Stimulated activated CD4-positive, alpha-beta T cell treated with anti-CD3 and anti-CD28 coated beads, Interleukin-15, amount 100 ng/mL, for 1 hour (primary cell): ENCODE measurements around the gene P2RY1.
"Not testable (repeated sequence)": the region's sequence is repeated elsewhere in the genome, so short reads cannot be mapped to it uniquely, and the experiment has no call there.

Source experiments
- DNase-seq, 2 donors: peaks; one replicate each; pipeline ENCODE4 v3.0.0-alpha.2; 2020; ENCODE audit warnings: low read depth in 1 of 2, low spot score in 1 of 2

The P2RY1 gene

DNA sequence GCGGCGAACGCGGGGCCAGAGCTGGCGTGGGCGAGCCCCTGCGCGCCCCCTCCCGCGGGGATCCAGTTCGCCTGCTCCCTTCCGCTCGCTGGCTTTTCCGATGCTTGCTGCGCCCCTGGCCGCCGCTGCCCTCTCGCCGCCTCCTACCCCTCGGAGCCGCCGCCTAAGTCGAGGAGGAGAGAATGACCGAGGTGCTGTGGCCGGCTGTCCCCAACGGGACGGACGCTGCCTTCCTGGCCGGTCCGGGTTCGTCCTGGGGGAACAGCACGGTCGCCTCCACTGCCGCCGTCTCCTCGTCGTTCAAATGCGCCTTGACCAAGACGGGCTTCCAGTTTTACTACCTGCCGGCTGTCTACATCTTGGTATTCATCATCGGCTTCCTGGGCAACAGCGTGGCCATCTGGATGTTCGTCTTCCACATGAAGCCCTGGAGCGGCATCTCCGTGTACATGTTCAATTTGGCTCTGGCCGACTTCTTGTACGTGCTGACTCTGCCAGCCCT, 721 bp downstream of the P2RY1 start:
- DNase-seq = no peak

DNA sequence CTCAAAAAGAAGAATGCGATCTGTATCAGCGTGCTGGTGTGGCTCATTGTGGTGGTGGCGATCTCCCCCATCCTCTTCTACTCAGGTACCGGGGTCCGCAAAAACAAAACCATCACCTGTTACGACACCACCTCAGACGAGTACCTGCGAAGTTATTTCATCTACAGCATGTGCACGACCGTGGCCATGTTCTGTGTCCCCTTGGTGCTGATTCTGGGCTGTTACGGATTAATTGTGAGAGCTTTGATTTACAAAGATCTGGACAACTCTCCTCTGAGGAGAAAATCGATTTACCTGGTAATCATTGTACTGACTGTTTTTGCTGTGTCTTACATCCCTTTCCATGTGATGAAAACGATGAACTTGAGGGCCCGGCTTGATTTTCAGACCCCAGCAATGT, 1.3 kb downstream of the P2RY1 start:
- DNase-seq = no peak

DNA sequence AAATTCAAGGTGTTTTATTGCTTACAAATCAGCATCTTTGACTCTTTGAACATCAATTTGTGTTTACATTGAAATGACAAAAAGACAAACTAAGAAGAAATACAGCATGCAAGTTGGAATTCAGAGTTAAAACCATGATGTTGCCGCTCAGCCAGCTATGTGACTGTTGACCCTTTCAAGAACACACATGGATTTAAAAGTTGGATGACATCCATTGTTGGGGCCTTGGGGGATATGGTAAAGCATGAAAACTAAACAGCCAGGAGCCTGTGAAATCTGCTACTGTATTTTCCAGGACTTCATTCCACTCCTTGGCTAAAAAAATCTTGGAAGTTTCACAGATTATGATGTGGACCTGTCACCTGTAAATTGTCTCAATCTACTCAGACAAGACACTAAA, 4.6 kb downstream of the P2RY1 start:
- no peak for DNase-seq

DNA sequence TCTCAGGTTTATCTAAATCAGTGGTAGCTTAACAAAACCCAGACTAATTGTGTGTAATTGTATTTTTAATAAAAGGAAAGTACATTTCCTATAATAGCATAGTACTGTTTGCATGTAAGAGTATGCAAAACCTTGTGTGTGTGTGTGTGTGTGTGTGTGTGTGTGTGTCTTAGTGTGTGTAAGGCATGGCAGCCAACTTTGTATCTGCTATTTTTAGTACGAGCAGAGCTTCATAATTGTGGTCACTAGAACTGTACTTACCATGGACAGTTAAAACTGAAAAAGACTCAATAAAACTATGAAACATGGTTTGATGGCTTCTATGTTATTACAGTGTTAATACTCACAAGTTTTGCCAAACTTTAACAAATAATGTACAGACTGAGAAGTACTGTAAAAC, 6.2 kb downstream of the P2RY1 start:
- no peak for DNase-seq

DNA sequence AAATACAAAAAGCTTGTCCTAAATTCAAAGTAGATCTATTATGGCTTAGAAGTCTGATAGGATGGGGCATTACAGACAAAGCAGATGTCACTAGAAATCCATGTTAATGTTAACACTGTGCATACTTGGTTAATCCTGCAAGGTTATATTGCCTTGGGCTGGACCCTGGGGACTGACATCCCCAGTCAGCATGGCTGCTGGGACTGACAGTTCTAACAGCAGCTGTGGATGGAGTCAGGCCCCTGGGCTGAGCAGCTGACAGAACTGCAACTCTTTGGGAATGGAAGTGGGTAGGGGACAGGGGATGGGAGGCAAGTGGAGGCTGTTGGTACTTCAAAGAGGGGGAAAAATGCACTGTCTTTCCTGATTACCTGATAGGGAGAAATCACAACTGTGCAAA, 7.5 kb downstream of the P2RY1 start:
- no peak for DNase-seq

DNA sequence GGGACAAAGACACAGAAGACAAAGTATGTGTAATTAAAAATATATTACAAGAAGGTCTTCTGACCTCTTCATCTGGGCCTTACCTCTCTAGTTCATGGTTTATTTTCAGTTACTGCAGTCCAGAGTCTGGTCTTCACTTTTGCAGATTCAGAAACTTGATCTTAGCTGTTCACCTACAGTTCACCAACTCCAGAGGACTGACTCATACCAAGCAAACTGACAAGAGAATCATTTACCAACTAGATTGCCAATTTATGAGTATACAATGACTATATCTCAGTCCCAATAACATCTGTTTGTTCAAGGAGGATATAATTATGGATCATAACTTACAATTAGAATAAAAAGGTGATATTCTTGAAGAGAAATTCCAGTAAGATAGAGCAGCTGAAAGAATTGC, 9.0 kb downstream of the P2RY1 start:
- no peak for DNase-seq

DNA sequence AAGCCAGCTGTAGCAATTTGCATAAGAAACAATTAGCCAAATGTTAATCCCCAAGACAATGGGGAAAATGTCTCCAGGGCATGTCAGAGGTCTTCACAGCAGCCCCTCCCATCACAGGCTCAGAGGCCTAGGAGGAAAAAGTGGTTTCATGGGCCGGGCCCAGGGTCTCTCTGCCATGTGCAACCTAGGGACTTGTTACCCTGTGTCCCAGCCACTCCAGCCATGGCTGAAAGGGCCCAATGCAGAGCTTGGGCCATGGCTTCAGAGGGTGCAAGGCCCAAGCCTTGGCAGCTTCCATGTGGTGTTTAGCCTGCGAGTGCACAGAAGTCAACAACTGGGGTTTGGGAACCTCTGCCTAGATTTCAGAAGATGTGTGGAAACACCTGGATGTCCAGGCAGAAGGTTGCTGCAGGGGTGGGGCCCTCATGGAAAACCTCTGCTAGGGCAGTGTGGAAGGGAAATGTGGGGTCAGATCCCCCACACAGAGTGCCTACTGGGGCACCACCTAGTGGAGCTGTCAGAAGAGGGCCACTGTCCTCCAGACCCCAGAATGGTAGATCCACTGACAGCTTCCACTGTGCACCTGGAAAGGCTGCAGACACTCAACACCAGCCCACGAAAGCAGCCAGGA, 11.8 kb downstream of the P2RY1 start:
- DNase-seq = not testable (repeated sequence)

DNA sequence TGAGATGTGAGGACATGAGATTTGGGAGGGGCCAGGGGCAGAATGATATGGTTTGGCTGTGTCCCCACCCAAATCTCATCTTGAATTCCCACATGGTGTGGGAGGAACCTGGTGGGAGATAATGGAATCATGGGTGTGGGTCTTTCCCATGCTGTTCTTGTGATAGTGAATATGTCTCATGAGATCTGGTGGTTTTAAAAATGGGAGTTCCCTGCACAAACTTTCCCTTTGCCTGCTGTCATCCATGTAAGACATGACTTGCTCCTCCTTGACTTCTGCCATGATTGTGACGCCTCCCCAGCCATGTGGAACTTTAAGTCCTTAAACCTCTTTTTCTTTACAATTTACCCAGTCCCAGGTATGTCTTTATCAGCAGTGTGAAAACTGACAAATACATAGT, 12.7 kb downstream of the P2RY1 start:
- not testable (repeated sequence) for DNase-seq

DNA sequence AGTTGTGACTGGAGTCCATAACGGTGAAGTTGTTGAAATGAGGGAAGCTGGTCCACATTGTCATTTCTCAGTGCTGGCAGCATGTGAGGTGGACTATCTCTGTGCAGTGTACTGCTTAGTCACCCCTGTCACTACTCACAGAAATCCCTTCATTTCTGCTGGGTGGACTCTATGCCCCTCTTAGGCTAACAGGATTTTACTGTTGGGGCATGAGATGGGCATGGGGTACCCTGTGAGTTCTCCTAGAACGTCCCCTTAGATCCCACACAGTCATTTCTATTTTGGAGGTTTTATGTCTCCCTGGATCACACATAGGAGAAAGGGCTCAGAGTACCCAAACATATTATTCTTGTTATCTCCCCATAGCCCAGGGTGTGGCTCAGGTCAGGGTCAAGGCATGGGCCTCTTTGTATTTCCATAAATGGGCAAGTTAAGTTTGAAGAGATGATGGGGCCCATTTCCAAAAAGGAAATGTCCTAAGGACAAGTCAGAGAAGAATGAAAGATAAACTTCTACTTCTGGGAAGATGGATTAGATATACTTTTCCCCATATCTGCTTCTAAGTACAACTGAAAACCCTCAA, 15.2 kb downstream of the P2RY1 start:
- no peak for DNase-seq

DNA sequence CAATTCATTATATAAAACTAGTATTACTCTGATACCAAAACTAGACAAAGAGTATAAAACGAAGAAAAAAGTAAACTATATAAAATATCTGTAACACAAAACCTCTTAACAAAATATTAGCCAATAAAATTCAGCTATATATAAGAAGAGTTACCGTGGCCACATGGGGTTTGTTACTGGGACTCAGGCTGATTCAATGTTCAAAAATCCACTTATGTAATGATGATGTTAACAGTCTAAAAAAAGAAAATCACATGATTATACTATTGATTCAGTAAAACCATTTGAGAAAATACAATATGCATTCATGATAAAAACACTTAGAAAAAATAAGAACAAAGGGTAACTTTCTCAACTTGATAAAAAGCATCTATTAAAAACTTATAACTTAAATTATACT, 18.3 kb downstream of the P2RY1 start:
- no peak for DNase-seq

DNA sequence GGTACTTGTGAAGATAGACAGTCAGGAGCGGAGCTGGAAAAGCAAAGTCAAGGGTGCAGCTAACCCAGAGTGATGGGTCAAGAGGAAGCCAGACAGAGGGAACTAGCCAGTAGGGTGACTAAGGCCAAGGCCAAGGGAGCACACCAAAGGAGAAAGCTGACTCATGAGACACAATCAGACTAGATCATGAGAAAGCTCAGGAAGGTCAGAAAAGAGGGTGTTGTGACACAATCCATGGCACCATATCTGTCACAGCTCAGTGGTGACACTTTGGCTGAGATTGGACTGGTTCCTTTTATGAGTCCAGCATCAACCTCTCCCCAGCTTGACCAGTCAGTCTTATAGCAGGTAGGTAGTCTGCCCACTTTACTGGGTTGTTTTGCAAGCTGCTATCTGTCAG, 22.2 kb downstream of the P2RY1 start:
- no peak for DNase-seq

DNA sequence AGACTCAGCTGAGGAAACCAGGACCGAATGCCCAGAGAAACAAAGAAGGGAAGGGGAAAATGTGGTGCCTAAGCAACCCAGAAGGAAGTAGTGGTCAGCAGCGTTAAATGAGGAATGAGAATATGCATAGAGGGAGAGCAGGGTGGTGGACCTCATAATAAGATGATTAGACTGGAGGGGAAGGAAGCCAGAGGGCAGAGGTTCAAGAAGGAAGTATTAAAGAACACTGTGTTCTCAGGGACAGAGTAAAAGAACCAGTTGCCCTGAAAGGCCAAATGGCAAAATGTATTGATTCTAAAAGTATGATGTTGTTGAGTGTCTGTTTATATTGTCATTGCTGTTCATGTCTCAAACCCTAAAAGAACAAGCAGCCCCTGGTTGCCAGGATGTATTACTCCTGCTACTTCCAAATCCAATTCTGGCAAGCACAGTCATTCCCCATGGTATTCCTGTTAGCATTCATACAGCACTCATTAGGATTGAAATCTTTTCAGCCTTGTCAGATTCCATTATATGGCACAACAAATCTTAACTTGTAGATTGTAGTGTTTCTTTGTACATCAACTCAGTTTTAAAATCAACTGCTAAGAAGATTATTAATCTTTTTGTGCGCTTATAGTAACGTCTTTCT, 23.4 kb downstream of the P2RY1 start:
- no peak for DNase-seq

DNA sequence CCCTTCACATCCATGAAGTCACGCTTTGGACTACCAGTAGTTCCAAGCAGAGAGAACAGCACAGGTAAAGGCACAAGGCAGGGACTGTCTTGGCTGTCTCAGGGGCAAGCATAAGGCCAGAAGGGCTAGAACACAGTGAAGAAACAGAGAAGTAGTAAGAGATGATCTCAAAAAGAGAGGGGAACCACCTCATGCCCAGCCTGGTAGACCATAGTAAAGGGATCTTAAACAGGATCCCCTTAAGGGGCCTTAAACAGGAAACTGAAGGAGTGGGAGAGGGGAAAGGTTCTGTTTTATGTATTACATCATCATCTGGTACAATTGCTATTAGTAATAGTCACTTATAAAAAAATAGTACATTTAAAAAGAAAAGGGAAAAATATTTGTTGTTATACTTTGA, 25.8 kb downstream of the P2RY1 start:
- DNase-seq = no peak

DNA sequence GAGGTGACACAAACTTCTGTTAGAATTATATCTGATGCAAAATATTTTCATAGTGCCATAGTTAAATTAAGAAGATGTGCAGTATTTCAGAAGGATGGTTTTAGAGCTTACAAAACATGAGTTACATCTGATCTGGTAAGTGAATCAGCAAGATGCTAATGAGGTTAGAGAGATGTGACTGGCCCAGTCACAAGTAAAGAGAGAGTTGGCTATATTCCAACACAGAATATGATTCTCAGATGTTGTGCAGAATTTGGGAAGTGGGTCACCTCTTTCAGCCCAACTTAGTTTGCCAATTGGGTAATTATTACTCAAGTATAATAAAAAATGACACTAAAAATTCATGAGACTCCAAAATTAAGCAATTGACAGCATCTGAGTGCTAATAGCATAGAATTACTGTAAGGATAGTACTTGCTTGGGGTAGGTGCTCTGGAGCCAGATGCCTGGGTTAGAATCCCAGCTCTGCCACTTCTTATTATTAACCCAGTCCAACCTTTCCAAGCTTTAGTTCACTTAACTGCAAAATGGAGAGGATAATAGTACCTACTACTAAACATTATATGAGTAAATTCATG, 30.8 kb downstream of the P2RY1 start:
- DNase-seq = no peak

DNA sequence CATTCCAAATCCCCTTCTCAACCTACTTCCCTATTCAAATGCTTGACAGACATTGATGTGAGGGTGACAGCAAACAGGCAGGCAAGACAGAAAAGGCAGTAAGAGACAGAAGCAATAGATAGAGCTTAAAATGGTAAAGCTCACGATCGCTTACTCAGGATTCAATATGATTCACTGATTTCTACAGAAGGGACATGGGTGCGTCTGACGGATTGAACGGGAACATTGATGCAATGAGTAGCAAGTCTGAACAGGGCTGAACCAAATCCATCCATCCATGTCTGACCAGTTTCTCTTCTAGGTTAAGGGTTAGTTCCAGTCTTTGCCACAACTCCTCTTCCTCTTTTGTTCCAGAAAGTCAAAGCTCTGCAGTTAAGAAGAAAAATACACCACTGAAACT, 35.1 kb downstream of the P2RY1 start:
- no peak for DNase-seq

DNA sequence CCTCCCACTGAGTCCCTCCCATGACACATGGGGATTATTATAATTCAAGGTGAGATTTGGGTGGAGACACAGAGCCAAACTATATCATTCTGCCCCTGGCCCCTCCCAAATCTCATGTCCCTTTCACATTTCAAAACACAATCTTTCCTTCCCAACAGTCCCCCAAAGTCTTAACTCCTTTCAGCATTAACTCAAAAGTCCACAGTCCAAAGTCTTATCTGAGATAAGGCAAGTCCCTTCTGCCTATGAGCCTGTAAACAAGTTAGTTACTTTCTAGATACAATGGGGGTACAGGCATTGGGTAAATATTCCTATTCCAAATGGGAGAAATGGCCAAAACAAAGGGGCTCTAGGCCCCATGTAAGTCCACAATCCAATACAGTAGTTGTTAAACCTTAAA, 38.4 kb downstream of the P2RY1 start:
- not testable (repeated sequence) for DNase-seq

DNA sequence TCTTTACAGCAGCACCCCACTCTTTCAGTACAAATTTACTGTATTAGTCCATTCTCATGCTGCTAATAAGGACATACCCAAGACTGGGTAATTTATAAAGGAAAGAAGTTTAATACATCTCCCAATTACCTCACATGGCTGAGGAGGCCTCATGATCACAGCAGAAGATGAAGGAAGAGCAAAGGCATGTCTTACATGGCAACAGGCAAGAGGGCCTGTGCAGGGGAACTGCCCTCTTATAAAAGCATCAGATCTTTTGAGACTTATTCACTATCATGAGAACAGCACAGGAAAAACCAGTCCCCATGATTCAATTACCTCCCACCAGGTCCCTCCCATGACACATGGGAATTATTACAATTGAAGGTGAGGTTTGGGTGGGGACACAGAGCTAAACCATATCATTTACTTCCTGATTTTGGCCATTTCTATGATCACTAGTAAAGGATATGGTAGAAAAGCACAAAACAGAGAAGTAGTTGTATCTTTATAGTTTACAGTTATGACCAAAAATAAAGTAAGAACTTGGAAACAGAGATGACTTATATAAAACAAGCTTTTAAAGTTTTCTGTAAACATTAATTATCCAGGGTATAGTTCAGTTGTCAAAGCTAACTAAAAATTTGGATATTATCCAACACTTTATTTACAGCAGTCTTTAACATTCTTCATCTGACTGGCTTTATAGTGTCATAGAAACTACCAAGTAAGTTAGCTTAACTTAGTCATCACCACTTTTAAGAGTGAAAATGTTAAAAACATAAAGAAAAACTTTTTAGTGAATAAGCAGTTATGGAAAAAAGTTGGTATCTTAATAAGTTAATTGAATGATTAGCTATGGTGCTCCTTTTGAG, 40.2 kb downstream of the P2RY1 start:
- no peak for DNase-seq

DNA sequence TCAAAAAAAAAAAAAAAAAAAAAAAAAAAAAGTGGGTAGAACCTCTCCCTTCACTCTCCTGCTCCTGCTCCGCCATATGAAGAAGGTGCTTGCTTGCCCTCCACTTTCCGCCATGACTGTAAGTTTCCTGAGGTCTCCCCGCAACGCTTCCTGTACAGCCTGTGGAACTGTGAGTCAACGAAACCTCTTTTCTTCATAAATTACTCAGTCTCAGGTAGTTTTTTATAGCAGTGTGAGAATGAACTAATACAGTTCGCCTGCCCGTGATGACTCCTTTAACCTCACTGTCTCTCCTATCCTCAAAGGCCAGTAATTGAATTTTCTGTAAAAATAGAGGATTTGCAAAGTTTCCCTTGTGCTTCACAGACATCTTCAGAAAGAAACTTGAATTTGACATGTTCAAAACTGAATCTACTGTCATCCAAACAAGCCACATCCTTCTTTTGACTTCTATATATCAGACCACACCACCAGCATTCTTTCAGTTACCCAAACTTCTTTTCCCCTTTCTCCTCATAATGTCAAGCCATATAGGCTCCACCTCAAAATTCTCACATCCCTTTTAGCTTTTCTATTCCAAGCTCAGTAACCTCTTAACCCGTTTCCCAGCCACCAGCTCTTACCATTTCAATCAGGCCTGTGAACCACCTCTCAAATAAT, 44.3 kb downstream of the P2RY1 start:
- DNase-seq = no peak

DNA sequence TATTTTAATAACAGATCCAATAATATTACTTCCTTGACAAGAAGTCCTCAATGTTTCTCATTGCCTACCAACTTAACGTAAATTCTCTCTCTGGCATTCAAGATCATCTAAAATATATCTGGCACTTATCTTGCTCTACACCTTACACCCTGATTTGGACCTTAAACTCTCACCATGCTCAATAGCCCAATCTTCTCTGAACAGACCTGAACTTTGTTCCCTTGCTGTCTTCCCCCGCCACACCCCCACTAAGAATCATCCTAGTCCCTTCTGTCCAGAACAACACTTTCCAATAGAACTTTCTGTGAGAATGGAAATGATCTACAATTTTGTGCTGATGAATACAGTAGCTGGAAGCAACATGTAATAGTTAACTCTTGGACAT, 44.9 kb downstream of the P2RY1 start:
- DNase-seq = no peak

DNA sequence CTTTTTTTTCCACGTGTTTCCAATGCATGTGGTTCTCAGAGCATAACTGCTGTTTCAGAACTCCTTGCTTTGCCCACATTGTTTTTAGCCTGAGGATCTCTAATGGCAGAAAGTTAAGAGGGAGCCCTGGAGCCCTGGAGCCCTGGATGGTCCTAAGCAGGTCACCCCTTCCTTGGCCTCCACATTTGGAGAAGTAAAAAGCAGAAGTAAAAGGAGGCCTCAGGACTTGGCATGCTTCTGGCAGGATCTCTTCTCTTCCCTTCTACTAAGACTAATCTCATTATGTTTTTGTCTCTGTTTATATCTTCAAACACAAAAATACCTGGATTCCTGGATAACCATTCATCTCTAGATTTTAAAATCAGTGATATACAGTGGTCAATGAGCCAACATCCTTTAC, 50.1 kb downstream of the P2RY1 start:
- DNase-seq = no peak
